GM20000 (cell line): Measurements from ENCODE around the gene PRDM16.

Experiments
- DNase-seq: peaks from one replicate; pipeline ENCODE4 v3.0.0; 2012; ENCODE audit warnings: low spot score
- TF ChIP-seq, protein P1 (sequence below): IDR thresholded peaks from 2 replicates; pipeline ENCODE4 v1.5.1; 2012; ENCODE audit warnings: mild to moderate bottlenecking, control low read depth; ENCODE audit errors: extremely low read depth, missing control alignments

Gene PRDM16

DNA sequence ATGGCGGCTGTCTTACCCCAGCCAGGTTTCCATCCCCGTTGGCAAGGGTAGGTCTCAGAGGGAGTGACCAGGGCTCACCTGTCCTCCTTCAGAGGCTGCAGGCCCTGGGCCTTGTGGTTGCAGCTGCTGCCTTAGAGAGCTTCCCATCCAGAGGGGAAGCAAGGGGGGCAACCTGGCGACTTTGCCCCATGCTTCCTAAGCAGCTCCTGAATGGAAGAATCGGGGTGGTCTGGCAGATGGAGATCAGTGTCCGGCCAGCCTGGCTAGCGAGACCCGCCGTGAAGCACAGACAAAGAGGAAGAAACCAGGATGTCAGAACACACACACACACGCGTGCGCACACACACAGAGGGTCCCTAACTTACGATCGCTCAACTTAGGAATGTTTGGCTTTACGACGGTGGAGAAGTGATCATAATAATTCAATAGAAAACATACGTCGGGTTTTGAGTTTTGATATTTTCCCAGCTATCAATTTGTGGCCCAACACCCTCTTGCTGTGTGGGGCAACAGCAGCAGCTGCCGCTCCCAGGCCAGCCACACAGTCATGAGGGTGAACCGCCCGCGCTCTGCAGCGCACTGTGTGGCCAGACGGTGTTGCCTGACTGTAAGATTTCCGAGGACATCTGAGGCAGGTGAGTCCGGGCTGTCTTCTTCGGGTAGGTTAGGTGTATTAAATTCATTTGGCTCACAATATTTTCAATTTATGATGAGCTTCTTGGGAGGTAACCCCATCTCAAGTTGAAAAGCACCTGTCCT is 272.4 kb downstream of the PRDM16 start:
- TF ChIP-seq, protein P1, sequence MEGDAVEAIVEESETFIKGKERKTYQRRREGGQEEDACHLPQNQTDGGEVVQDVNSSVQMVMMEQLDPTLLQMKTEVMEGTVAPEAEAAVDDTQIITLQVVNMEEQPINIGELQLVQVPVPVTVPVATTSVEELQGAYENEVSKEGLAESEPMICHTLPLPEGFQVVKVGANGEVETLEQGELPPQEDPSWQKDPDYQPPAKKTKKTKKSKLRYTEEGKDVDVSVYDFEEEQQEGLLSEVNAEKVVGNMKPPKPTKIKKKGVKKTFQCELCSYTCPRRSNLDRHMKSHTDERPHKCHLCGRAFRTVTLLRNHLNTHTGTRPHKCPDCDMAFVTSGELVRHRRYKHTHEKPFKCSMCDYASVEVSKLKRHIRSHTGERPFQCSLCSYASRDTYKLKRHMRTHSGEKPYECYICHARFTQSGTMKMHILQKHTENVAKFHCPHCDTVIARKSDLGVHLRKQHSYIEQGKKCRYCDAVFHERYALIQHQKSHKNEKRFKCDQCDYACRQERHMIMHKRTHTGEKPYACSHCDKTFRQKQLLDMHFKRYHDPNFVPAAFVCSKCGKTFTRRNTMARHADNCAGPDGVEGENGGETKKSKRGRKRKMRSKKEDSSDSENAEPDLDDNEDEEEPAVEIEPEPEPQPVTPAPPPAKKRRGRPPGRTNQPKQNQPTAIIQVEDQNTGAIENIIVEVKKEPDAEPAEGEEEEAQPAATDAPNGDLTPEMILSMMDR, result no peak
- DNase-seq, result no peak

DNA sequence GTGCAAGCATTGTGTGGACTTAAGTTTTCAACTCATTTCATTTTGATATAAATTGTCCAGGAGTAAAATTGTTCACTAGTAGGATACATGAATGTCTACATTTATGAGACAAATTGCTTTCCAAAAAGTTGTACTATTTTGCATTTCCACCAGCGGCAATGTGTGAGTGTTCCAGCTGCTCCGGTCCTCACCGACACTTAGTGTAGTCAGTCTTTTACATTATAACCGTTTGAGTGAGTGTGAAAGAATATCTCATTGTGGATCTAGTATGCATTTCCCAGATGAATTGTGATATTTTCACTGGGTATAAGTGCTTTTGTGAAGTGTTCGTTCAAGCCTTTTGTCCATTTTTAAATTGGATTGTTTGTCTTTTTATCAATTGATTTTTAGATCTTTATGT is 274.0 kb downstream of the PRDM16 start:
- TF ChIP-seq, protein P1, result no peak
- DNase-seq, result no peak

- TF ChIP-seq, protein P1, result no peak
- DNase-seq, result no peak
Observed at GRCh38 chr1:3344395-3344794, 275.4 kb downstream of the PRDM16 start.

DNA sequence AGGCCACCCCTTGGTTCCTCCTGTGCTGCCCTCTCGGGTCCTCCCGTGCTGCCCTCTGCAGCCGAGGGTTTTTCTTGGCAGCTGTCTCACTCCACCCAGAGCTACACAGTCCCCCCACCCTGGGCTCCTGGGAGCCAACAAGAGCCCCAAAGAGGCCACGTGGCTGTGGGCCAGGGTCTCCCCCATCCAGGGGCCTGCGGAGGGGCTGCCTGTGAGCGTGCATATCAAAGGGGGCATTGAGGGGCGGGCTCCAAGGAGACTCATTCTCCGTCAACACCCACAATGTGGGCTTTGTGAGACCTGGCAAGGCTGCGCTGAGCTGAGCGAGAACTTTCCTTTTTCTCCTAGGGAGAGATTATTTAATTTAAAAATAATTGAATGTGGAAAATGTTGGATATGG is 276.8 kb downstream of the PRDM16 start:
- TF ChIP-seq, protein P1, result no peak
- no peak for DNase-seq

GRCh38 chr1:3346478-3346877 is 277.5 kb downstream of the PRDM16 start:
- no peak for DNase-seq

DNA sequence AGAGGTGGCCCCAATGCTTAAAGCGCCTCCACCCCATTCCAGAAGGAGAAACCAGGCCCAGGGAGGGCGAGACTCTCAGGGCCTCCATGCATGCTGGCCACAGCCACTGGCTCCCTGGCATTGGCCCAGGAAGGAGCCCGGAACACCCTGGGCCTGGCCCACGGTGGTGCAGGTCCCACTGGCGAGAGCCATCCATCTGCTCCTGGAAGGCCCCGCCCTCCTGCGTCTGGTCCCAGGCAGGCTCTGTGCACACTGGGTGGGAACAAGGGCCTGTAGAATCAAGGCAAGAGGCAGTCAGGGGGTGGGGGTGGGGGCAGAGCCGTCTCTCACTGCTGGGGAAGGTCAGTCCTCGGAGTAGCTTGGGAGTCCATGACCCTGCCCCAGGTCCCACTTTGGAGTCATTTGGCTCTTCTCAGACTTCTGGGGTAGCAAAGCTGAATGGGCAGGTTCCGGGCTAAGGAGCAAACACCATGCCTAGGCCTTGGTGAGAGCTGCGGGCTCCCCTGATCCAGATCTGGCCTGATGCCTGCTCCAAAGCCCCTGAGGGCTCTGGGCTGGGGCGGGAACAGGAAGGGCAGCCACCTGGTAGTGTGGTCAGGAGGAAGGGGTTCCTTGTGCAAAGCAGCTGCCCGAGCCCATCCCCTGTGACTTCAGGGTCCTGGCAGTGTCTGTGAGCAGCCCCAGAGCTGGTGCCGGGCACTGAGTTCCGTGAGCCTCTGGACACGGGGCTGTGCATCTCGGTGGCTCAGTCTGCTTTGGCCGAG is 278.4 kb downstream of the PRDM16 start:
- TF ChIP-seq, protein P1, result no peak
- DNase-seq, result no peak

More at GRCh38 chr1:3346478-3346877, 277.5 kb downstream of the PRDM16 start:
- TF ChIP-seq, protein P1, result no peak

GRCh38 chr1:3348196-3348865 is 279.3 kb downstream of the PRDM16 start:
- TF ChIP-seq, protein P1, result no peak
- no peak for DNase-seq
